GM18519 (cell line): ENCODE data around the gene LRRC27.
"Not testable (repeated sequence)": the region's sequence is repeated elsewhere in the genome, so short reads cannot be mapped to it uniquely, and the experiment has no call there.

Experiments
- ATAC-seq: cut with Tn5 transposase; IDR thresholded peaks from one replicate; pipeline ENCODE4 v1.9.1; 2021; ENCODE audit warnings: mild to moderate bottlenecking, moderate library complexity; ENCODE audit not compliant: unreplicated experiment, low FRiP score

LRRC27 gene

DNA sequence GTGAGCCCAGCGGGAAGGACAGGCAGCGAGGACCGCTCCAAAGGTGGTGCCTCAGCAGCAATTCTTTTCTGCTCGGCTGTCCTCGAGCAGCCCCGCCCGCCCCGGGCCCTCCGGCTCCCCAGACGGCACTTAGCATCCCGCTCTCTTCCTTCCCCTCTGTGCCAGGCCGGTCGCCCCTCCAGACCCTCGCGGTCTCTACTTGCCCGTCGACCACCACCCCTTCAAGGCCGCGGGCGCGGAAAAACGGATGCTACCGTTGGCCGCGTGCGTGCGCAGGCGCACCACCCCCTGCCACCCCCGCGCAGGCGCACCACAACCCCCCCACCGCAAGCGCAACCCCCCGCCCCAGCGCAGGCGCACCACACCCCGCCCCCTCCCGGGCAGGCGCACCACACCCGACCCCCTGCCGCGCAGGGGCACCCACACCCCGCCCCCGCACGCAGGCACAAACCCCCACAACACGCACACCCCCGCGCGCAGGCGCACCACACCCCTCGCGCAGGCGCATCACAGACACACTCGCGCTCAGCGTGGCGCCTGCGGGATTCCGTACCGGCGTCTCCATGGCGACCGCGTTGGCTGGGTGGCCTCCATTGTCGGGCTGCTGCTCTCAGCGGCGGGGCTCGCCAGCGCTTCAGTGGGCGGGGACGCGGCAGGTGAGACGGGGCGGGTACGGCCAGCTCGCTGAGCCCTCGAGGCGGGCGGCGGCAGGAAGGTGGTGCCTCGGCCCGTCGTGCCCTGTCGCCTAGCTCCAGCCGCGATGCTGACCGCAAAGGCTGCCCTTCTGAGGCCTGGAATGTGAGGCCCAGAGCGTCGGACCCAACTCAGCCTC, at the start of gene LRRC27:
Gene LRRC27, plus strand, starts transcription at position 593 of the 832 bp plus-strand sequence. CDS start 1,332 bp downstream, outside the sequence.
- ATAC-seq: peak; percentile 68

DNA sequence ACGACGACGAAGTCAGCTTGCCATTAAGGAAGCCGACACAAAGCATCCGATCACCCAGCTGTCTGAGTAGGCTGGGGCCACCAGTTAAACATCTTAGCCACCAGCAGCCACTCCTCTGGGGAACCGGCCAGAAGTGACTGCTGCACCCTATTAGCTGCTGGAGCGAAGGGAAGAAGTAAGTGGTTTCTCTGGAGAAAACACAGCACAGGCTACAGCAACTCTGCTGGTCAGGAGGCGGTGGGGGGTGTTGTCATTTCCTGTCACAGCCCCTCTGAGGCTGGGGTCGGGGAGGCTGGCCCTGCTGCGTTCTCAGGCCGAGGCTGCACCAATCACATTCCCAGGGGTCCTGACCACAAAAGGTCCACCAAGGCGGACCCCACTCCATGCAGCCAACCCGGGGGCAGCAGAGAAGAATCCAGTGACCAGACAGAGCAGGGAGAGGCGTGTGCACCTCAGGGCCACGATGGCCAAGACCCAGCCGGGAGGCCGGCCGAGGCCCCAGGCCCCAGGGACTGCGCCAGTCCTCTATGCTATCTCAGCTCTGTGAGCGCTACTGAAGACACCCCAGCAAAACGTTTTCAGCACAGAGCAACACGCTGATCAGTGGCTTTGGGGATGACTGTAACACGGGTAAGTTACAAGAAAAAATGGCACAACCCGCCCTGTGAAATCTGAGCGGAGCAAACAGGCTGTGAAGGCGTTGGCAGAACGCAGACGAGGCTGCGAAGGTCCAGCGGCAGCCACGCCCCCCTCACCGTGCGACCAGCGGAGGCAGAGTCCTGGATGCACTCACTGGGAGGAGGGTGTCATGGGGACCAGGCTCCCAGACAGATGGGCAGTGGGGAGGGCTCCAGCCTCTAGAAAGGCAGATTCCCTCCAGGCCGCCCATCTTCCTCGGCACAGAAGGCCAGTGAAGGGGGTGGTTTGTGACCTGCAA, 49.1 kb upstream of the LRRC27 start:
- ATAC-seq: no peak

DNA sequence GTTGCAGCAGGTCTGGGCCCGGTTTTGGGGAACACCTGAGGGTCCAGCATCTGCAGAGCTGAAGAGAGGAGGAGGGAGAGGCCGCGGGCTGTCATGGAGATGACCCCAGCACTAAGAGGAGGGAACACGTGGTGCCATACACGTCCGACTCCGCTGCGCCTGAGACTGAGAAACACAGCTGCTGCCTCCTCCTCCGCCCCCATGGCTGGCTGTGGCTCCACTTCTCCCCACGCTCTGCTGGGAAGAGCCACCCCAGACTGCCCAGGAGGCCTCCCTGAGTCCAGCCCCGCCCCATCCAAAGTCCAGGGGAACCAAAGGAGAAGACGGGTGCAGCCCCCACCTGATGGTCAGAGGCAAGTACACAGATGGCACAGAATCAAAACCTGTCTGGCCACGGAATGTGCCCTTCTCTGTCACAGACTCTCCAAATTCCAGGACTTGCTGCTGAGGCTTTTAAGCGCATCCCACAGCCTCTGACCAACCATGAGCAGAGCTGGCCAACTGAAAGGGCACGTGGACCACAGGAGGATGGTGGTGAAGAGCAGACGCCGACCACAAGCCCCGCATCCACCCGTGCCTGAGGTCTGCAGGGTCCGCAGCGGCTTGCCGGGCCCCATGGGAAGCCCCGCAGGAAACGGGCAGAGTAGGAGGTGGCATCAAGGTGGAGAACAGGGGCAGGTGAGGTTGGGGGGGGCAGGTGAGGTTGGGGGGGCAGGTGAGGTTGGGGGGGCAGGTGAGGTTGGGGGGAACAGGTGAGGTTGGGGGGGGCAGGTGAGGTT, 48.2 kb upstream of the LRRC27 start:
- ATAC-seq: no peak

DNA sequence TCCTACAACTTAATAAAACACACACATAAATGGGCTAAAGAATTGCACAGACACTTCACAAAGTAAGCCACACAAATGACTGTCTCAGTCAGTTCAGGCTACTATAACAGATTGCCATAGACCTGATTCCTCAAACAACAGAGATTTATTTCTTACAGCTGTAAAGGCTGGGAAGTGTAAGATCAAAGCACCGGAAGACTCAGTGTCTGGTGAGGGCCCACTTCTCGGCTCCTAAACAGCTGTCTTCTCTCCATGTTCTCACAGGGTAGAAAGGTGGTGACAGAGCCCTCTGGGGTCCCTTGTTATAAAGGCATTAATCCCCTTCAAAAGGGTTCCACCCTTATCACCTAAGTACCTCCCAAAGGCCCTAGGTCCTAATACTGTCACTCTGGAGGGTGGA, 42.6 kb upstream of the LRRC27 start:
- no peak for ATAC-seq

DNA sequence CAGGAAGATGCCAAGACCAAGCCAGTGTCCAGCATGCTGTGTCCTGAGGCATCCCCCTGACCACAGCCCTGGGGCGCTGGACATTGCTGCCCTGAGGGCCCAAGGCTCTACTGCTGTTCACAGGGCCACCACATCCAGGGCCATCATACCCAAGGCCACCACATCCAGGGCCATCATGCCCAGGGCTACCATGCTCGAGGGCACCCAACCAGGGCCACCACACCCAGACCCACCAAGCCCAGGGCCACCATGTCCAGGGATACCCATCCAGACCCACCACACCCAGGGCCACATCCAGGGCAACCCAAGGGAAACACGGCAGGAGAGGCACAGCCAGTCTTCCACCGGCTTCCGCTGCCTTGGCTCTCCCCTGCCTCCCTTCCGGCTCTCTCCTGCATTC, 41.4 kb upstream of the LRRC27 start:
- ATAC-seq: no peak

DNA sequence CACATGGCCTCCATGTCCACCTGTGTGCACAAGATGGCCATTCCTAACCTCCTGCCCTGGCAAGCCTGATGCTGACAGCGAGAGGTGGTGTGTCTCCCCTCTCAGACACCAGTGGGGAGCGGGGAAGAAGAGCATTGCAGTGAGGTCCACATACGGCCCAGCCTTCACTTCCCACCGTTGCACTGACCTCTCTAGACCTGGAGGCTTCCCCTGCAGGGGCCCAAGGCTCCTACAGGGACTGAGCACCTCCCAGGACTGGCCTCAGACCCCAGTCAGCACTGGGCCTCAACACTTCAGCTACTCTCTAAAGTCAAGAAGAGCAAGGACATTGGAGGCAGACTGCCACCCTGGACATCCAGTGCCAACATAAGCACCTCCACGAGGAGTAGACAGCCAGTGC, 40.2 kb upstream of the LRRC27 start:
- ATAC-seq: no peak

DNA sequence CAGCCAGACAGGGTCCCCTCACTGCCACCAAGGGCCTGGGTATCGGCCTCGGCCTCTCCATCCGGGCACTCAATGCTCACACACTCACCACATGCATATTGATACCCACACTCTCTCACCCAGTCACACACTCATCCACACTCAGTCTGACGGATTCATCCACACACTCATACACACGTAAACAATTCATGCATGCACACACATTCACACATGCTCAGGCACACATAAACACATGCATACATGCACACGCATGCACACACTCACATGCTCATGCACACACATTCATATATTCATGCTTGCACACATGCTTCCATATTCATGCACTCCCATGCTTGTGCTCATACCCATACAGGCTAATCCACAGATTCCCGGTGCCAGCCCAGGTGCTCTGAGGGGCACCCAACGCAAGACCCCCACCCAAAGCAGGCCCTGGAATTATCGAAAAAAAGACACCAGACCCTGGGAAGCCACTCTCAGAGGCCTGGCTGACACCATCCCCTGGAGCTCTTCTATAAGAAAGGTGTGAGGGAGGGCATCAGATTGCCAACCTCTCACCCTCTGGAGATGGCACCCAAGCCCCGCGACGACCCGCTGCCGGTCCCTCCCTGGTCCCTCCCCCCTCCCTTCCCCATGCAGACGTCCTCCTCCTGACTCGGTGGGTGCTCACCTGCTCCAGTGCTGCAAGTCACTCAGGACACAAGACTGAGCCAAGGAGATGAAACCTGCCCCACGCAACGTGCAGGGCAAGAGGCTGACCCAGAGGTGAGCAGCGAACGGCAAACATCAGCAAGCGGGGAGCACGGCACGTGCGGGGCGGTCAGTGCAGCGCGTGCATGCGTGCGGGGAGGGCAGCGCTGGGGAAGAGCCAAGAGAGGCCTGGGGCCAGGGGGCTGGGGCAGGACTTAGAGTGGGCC, 39.4 kb upstream of the LRRC27 start:
- ATAC-seq: no peak

DNA sequence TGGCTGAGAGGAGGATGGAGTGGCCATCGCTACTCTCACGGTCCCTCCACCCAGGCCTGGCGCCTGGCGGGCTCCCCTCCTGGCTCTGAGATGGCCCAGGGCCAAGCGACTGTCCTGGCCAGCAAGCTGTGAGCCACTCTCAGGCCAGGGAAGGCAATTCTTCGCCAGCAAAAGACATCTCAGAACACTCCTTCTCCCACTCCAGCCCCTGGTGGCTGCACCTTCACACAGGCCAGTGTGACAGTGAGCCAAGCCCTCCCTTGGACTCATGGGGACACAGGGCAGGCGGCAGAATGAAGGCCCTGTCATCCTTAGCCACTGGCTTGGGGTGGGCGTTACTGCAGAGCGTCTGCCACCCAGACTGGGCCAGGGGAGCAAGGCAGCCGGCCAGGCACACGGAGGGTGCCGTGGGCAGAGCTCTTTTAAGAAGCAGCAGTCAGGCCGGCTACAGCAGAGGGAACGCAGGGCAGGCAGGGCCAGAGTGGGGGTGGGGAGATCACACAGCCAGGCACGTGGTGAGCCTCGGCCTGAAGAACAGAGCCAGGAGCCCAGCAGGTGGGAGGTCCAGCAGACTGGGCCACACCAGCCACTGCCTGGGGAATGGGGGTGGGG, 38.7 kb upstream of the LRRC27 start:
- ATAC-seq: no peak

DNA sequence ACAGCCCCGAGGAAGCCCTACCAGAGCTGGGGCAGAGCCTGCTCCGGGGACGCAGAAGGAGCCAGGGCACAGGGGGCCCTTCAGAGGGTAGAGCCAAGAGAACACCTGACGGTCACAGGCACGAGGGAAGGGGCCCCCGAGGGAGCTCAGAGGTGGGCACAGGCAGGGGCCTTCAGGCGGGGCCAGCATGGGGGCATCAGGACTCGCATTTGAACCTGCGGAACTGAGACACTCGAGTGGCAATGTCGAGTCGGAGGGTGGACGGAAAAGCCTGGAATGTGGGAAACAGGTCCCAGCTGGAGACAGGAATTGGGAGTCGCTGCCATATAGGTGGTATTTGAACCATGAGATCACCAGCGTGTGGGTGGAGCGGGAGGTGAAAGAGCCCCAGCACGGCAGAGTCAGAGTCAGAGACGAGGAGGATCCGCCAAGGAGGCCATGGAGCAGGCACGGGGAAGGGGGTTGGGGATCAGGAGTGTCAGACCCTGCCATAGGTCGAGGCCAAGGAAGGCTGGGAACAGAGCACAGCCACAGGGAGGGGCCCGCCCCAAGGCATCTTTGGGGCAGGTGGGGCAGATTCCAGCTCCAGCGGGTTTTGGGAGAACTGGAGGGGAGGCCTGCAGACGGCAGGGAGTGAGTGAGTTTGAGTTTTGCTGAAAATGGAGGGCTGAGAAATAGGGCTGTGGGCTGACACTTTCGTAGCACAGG, 38.0 kb upstream of the LRRC27 start:
- ATAC-seq: no peak

DNA sequence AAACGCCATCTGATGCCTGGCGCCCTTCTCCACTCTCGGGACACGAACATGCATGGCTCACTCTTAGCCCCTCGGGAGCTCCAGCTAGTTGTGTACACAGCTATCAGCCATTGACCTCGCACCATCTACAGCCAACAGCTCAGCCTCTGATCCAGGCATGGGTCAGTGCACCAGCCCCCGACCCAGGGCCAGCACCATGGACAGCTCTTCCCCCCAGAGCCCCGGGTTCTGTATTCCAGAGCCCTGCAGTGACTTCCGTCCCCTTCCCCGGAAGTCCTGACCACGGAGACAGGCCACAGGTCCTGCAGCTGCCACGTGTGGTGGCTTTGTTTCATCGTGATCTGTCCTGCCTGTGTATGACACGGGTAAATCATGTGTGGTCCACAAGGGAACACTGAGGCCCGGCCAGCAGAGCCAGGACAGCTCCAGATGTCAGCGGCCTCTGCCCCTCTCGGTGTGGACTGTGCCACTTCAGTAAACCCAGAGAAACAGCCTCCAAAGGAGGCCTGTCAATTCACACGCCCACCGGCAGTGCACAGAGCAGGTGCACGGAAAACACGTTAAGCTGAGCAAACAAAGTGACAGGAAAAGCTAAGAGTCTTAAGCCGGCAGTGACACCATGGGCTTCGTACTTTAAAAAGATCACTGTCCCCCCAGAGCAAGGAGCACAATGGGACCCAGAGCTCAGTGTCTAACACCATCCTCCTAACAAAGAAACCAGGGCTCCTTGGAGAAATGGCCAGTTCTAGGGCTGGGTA, 37.3 kb upstream of the LRRC27 start:
- no peak for ATAC-seq

DNA sequence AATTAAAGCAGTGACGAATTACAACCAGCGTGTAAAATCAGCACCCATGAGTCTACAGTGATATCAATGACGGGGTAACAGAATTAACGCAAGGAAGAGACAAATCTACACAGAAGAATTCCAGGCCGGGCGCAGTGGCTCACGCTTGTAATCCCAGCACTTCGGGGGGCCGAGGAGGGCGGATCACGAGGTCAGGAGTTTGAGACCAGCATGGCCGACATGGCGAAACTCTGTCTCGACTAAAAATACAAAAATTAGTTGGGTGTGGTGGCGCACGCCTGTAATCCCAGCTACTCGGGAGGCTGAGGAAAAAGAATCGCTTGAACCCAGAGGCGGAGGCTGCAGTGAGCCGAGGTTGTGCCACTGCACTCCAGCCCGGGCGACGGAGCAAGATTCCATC, 36.5 kb upstream of the LRRC27 start:
- ATAC-seq: not testable (repeated sequence)

DNA sequence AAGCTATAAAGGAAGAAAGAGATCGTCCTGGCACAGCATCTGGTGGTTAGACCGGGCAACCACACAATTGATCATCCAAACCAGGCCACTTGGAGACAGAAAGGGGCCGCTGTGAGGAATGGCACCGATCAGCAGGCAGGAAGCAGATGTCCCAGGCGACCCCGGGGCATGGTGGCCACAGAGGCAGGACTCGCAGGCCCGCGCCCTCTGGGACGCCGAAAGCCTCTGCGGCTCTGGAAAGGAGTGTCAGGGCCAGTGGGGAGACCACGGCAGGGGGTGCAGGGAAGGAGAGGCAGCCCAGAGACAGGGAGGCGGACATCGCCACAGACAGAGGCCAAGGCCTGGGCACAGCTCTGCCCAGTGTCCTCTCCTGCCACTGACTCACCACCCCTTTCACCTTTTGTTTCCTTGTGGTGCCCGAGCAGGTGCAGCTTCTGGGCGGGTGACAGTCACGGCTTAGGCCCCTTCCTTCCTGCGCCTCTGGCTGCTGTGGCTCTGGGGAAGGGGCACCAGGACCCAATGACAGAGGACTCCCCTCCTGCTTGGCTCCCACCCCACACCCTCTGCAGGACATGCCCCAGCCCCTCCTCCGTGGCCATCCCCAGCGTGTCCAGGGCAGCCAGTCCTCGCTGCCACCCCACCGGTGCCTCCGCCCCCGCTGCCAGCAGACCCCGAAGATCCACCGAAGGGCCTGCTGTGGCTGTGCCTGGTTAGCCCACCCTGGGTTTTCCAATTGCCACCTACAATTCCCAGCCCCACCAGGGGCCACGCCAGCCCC, 35.1 kb upstream of the LRRC27 start:
- no peak for ATAC-seq

DNA sequence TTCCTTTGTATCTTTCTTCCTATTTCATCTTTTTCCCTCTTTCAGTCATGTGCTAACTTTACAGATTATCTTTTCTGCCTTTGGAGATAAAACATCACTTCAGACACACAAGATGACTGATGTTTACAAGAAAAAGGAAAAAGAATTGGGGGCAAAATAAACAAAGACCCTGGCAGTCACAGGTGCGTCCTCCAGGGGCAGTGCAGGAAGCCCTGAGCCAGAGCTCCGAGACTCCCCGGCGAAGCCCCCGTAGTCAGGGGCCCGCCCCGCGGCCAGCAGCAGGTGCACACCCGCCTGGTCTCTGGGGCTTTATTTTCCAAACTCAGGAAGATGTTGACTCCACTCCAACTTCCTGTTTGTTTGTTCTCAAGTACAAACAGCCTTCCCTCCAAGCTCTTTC, 34.5 kb upstream of the LRRC27 start:
- ATAC-seq: no peak

DNA sequence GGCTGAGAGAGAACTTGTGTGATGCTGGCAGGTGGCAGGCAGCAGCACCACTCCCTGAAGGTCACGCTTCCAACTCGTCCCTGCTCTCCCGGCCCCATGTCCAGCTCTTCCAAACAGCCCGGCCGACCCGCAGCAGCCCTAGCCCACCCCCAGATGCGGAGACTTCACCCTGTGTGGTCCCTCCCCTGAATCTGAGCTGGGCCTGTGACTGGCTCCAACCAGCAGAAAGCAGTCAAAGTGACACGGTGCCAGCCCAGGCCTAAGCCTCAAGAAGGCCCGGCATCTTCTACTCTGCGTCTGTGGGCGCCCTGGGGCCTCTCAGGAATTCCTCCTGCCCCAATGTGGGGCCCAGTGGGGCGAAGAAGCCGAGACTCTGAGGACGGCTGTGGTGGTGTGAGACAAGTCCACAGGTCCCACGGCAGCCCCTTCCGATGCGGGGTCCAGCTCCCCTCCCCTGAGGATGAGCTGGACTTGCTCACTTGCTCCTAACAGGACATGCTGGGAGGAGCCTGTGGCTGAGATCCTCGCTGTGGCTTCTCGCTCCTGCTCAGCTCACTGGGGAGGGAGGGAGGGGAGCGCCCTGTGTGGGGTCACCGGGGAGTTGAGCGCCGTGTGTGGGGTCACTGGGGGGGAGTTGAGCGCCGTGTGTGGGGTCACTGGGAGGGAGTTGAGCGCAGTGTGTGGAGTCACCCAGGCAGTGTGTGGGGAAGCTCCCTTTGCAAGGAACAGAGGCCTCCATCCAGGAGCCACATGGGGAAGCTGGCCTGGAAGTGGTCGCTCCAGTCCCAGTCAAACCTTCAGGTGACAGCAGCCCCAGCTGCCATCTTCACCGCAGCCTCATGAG, 33.7 kb upstream of the LRRC27 start:
- ATAC-seq: no peak

DNA sequence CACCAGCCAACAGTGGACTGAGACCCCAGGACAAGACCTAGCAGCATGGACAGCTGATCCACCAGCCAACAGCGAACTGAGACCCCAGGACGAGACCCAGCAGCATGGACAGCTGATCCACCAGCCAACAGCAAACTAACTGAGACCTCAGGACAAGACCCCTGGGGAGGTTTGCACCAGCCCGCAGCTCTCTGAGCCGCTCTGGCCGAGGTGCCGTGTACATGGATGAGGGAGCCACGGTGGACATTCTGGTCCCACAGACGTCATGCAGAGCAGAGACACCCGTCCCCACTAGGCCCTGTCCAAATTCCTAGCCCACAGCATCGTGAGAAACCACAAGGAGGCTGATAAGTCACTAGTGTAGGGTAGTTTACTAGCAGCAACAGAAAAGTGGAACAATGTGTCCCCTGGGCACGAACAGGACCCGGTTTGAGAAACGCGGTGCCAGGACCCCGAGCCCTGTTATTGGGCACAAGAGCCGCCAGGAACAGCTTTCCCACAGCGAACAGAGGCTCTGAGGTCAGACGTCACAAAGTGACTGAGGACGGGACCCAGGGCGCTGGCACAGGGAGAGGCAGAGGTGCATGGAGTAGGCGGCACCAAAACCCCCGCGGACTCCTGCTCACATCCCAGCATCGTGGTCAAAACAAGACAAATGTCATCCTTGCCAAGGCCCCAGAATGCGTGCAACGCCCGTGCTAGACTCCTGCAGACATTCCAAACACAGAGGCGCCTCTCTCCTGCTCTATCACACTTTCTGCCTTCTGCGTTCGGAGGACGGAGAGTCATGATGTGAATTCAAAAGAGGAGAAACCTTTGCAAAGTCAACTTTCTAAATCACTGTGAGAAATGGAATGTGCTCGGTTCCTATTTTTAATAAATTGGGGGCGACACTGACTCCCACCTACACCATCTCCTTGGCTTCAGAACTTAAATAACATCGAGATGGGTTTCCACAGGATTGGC, 32.3 kb upstream of the LRRC27 start:
- ATAC-seq: no peak
